Measurements from ENCODE around the gene L1CAM. TPM values are rescaled to one million over a fixed set of nuclear protein-coding genes. Genes with fewer than 3 reads are reported as not detected.

Gene L1CAM
- total RNA-seq, 1 experiment from 2014 or later: 12.7 TPM

DNA sequence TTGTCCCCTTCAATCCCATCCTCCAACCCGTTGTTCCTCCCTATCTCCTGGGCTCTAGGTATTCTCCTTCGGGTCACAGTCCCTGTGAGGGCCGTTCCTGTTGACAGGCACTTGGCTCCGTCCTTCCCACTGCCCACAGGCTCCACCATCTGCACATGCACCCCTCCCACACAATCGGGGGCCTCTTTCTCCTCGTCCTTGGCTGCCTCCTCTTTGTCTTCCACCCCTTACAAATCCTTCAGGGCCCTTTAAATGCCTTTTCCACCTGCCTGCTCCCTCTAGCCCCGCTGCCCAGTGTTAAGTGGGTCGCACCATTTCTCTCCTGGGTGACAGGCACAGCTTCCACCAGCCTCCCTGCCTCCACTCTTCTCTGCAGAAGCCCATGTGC lies 15.8 kb upstream of the L1CAM start:
- no TSS peak for BruUV-seq (replicated peaks)
- Mint-ChIP-seq H3K27ac (ENCODE audit: unreplicated experiment) (no peak overlapping the region), H3K36me3 (ENCODE audit: insufficient read depth, unreplicated experiment) (no peaks in the 10 kb centered on the region), H3K9me3 (ENCODE audit: unreplicated experiment) (no peaks in the 10 kb centered on the region), H3K4me1 (ENCODE audit: low read depth, unreplicated experiment) (no peaks in the 10 kb centered on the region), H3K4me3 (ENCODE audit: unreplicated experiment) (no peak overlapping the region), H3K27me3 (ENCODE audit: insufficient read depth, unreplicated experiment) (no peaks in the 10 kb centered on the region)
- TF ChIP-seq CTCF (IDR thresholded peaks at IDR 0.05; ENCODE audit: insufficient read depth in 1 of 2, low read depth in 1 of 2, low read length in 1 of 2, severe bottlenecking in 1 of 2, unreplicated experiment in 1 of 2): no peak
- no peaks in the 10 kb centered on the region for H3K27me3 ChIP-seq (replicated peaks; ENCODE audit: control insufficient read depth, insufficient read depth, low read length)
- DNase-seq: no peak
- no peaks in the 10 kb centered on the region for H3K4me1 ChIP-seq
- ChIA-PET POLR2A (no interaction called here), CTCF (interaction anchor here (1.0 kb wide), 1 partner anchor 21 kb away, joined by 3 read pairs; no protein-coding TSS in a partner anchor)
- no peak overlapping the region for H3K4me3 ChIP-seq (ENCODE audit: low read depth, low read length)
- intact Hi-C loops (cut with micrococcal nuclease; ENCODE audit: unreplicated experiment): no loop called here
- H3K36me3 ChIP-seq (ENCODE audit: control insufficient read depth, insufficient read depth, low read length): no peaks in the 10 kb centered on the region
- no peaks in the 10 kb centered on the region for H3K9me3 ChIP-seq

GRCh38 chrX:153900831-153901752 lies 15.1 kb upstream of the L1CAM start:
- H3K4me3 Mint-ChIP-seq (ENCODE audit: unreplicated experiment): no peak overlapping the region
- no peaks in the 10 kb centered on the region for H3K9me3 Mint-ChIP-seq (ENCODE audit: unreplicated experiment)
- no peaks in the 10 kb centered on the region for H3K9me3 ChIP-seq
- no peaks in the 10 kb centered on the region for H3K36me3 ChIP-seq (ENCODE audit: control insufficient read depth, insufficient read depth, low read length)
- H3K4me1 Mint-ChIP-seq (ENCODE audit: low read depth, unreplicated experiment): no peaks in the 10 kb centered on the region
- H3K36me3 Mint-ChIP-seq (ENCODE audit: insufficient read depth, unreplicated experiment): no peaks in the 10 kb centered on the region
- DNase-seq: peak; percentile 25 to 50
- no peak overlapping the region for H3K4me3 ChIP-seq (ENCODE audit: low read depth, low read length)
- intact Hi-C loops (cut with micrococcal nuclease; ENCODE audit: unreplicated experiment): no loop called here
- H3K27me3 Mint-ChIP-seq (ENCODE audit: insufficient read depth, unreplicated experiment): no peaks in the 10 kb centered on the region
- POLR2A ChIA-PET: no interaction called here
- H3K27ac Mint-ChIP-seq (ENCODE audit: unreplicated experiment): no peak overlapping the region
- TF ChIP-seq CTCF (IDR thresholded peaks at IDR 0.05; ENCODE audit: insufficient read depth in 1 of 2, low read depth in 1 of 2, low read length in 1 of 2, severe bottlenecking in 1 of 2, unreplicated experiment in 1 of 2): no peak
- no TSS peak for BruUV-seq (replicated peaks)
- H3K4me1 ChIP-seq: no peaks in the 10 kb centered on the region
- CTCF ChIA-PET: interaction anchor here (1.0 kb wide), 1 partner anchor 22 kb away, joined by 3 read pairs; no protein-coding TSS in a partner anchor
- H3K27me3 ChIP-seq (replicated peaks; ENCODE audit: control insufficient read depth, insufficient read depth, low read length): no peaks in the 10 kb centered on the region

GRCh38 chrX:153897899-153898298 lies 11.9 kb upstream of the L1CAM start:
- CTCF ChIA-PET: no interaction called here
- no peak for DNase-seq
- H3K4me1 ChIP-seq: no peaks in the 10 kb centered on the region
- no peaks in the 10 kb centered on the region for H3K27me3 ChIP-seq (replicated peaks; ENCODE audit: control insufficient read depth, insufficient read depth, low read length)
- Mint-ChIP-seq H3K27me3 (ENCODE audit: insufficient read depth, unreplicated experiment) (no peaks in the 10 kb centered on the region), H3K9me3 (ENCODE audit: unreplicated experiment) (no peaks in the 10 kb centered on the region), H3K27ac (ENCODE audit: unreplicated experiment) (no peak overlapping the region), H3K4me3 (ENCODE audit: unreplicated experiment) (no peak overlapping the region), H3K36me3 (ENCODE audit: insufficient read depth, unreplicated experiment) (no peaks in the 10 kb centered on the region), H3K4me1 (ENCODE audit: low read depth, unreplicated experiment) (no peaks in the 10 kb centered on the region)
- no TSS peak for BruUV-seq (replicated peaks)
- intact Hi-C loops (cut with micrococcal nuclease; ENCODE audit: unreplicated experiment): loop anchor here (5.0 kb wide), 1 partner anchor 426 kb away; the partner anchor contains the start of gene HAUS7
- POLR2A ChIA-PET: no interaction called here
- H3K36me3 ChIP-seq (ENCODE audit: control insufficient read depth, insufficient read depth, low read length): no peaks in the 10 kb centered on the region
- H3K9me3 ChIP-seq: no peaks in the 10 kb centered on the region
- no peak for TF ChIP-seq CTCF (IDR thresholded peaks at IDR 0.05; ENCODE audit: insufficient read depth in 1 of 2, low read depth in 1 of 2, low read length in 1 of 2, severe bottlenecking in 1 of 2, unreplicated experiment in 1 of 2)
- no peak overlapping the region for H3K4me3 ChIP-seq (ENCODE audit: low read depth, low read length)
